Measurements from ENCODE around the gene UCP3.

- TF ChIP-seq POLR2A (IDR thresholded peaks at IDR 0.05; ENCODE audit: low read length) (no peak), GATA1 (IDR thresholded peaks at IDR 0.05; ENCODE audit: low read depth, low read length) (no peak)
Measured at GRCh38 chr11:74017631-74018030, 8.7 kb upstream of the UCP3 start.

Measured in erythroblast (primary cell).